ENCODE data around the gene CD248. TPM values are rescaled to one million over a fixed set of nuclear protein-coding genes. Genes with fewer than 3 reads are reported as not detected.

CD248 gene
- total RNA-seq: 10 to 100 TPM; 29.9 to 69.7 (median 47.3) TPM

GRCh38 chr11:66316849-66317251, at the start of gene CD248:
CD248 (minus strand) TSS chr11:66317044; CDS start chr11:66317027, 17 bp downstream.
- Histone ChIP-seq H3K9me3 (no peaks in the 10 kb centered on the region), H3K27me3 (peaks cover 0 to 5% of the 10 kb centered on the region in 2 donors), H3K4me1 (peaks cover 0 to 67% (median 37%) of the 10 kb centered on the region in 4 donors), H3K36me3 (no peaks in the 10 kb centered on the region), H3K27ac (peak within 1 kb of the TSS; percentile 62 to 89 (median 80)), H3K4me3 (peak within 1 kb of the TSS; percentile 39 to 57 (median 51))
- TF ChIP-seq EP300 (IDR thresholded peaks at IDR 0.05): peak in 1 of 2 donors; percentile 32
- peak in 1 of 5 experiments; percentile 7 for TF ChIP-seq CTCF (IDR thresholded peaks at IDR 0.05)
- peak in 1 of 2 donors; percentile 60 for TF ChIP-seq POLR2A (IDR thresholded peaks at IDR 0.05)
- 0 to 18% methylated on average over 9 to 26 of the region's 29 CpGs for WGBS, 2 donors
- peak; percentile 58 to 71 for DNase-seq (ENCODE audit: low spot score in 2 of 2)

GRCh38 chr11:66365711-66366619, 49.1 kb upstream of the CD248 start:
- no peak overlapping the region for H3K27ac ChIP-seq
- DNase-seq (ENCODE audit: low spot score in 2 of 2): no peak
- H3K4me1 ChIP-seq: peaks cover 0 to 2% (median under 1%) of the 10 kb centered on the region in 4 donors
- no peaks in the 10 kb centered on the region for H3K9me3 ChIP-seq
- H3K36me3 ChIP-seq: peaks cover 0 to 12% (median 0%) of the 10 kb centered on the region in 3 donors
- H3K27me3 ChIP-seq: peaks cover 0 to 21% of the 10 kb centered on the region in 2 donors
- TF ChIP-seq POLR2A (IDR thresholded peaks at IDR 0.05) (no peak), CTCF (IDR thresholded peaks at IDR 0.05) (no peak), EP300 (IDR thresholded peaks at IDR 0.05) (no peak)
- no peak overlapping the region for H3K4me3 ChIP-seq
- 62 to 66% methylated on average over 11 to 14 of the region's 14 CpGs for WGBS, 2 donors

GRCh38 chr11:66365166-66365565, 48.3 kb upstream of the CD248 start:
- 85 to 90% methylated on average over 3 to 6 of the region's 6 CpGs for WGBS, 2 donors
- peaks cover 0 to 13% of the 10 kb centered on the region in 2 donors for H3K27me3 ChIP-seq
- H3K27ac ChIP-seq: no peak overlapping the region
- H3K36me3 ChIP-seq: peaks cover 0 to 13% (median 0%) of the 10 kb centered on the region in 3 donors
- TF ChIP-seq CTCF (IDR thresholded peaks at IDR 0.05) (no peak), EP300 (IDR thresholded peaks at IDR 0.05) (no peak), POLR2A (IDR thresholded peaks at IDR 0.05) (no peak)
- no peaks in the 10 kb centered on the region for H3K9me3 ChIP-seq
- H3K4me3 ChIP-seq: no peak overlapping the region
- H3K4me1 ChIP-seq: no peaks in the 10 kb centered on the region
- DNase-seq (ENCODE audit: low spot score in 2 of 2): no peak

GRCh38 chr11:66363805-66364535, 47.1 kb upstream of the CD248 start:
- WGBS, 2 donors: 65 to 71% methylated on average over 15 of the region's 15 CpGs
- peaks cover 0 to 13% (median 0%) of the 10 kb centered on the region in 3 donors for H3K36me3 ChIP-seq
- no peaks in the 10 kb centered on the region for H3K4me1 ChIP-seq
- H3K4me3 ChIP-seq: no peak overlapping the region
- peaks cover 0 to 3% of the 10 kb centered on the region in 2 donors for H3K27me3 ChIP-seq
- H3K27ac ChIP-seq: no peak overlapping the region
- H3K9me3 ChIP-seq: no peaks in the 10 kb centered on the region
- DNase-seq (ENCODE audit: low spot score in 2 of 2): no peak
- no peak for TF ChIP-seq POLR2A (IDR thresholded peaks at IDR 0.05)
- TF ChIP-seq CTCF (IDR thresholded peaks at IDR 0.05): peak in 3 of 5 experiments; percentile 13 to 40 (median 31)
